IMR-90 (cell line): ENCODE measurements around the gene AZIN2. TPM values are rescaled to one million over a fixed set of nuclear protein-coding genes. Genes with fewer than 3 reads are reported as not detected.

Experiments
- ATAC-seq: fragments of 200-7000 bp; cut with Tn5 transposase; 2 replicates; pipeline ENCODE4 v1.9.1; 2020; ENCODE audit warnings: low read depth, mild to moderate bottlenecking, moderate library complexity
- BruUV-seq: library from RNA; stranded (reverse); fragments of 400-500 nt; replicated peaks from 2 replicates; lab custom pipeline; 2021; lab: Mats Ljungman, UMichigan
- CTCF ChIA-PET: fragments of 300-600 bp; formaldehyde crosslinking; extraction: SDS; loops from one replicate; lab custom pipeline; 2021; ENCODE audit warnings: antibody characterized with exemption; lab: Yijun Ruan, JAX
- POLR2A ChIA-PET: fragments of 300-600 bp; sonication (Branson Sonifier 250); formaldehyde crosslinking; loops from one replicate; lab custom pipeline; 2022; ENCODE audit warnings: antibody characterized with exemption; ENCODE audit not compliant: unreplicated experiment; lab: Charles Lee
- DNase-seq: peaks from one replicate; pipeline ENCODE4 v3.0.0; 2013
- H2AFZ ChIP-seq: replicated peaks from 2 replicates; pipeline ENCODE3; 2013; ENCODE audit warnings: low read length, mild to moderate bottlenecking; ENCODE audit not compliant: poor library complexity
- H2AK5ac ChIP-seq: 2 replicates; pipeline ENCODE4 v1.6.1; 2013; ENCODE audit warnings: low read depth, low read length, inconsistent platforms
- H2AK9ac ChIP-seq: replicated peaks from 2 replicates; pipeline ENCODE3; 2013; ENCODE audit warnings: mild to moderate bottlenecking, low read depth, low read length, moderate library complexity; ENCODE audit not compliant: poor library complexity
- H2BK120ac ChIP-seq: 2 replicates; pipeline ENCODE4 v1.6.1; 2013; ENCODE audit warnings: low read depth, low read length, inconsistent platforms
- H2BK15ac ChIP-seq: 3 replicates; pipeline ENCODE4 v1.6.1; 2013; ENCODE audit warnings: low read depth, low read length, inconsistent platforms
- H2BK20ac ChIP-seq: 2 replicates; pipeline ENCODE4 v1.6.1; 2013; ENCODE audit warnings: low read depth, mild to moderate bottlenecking, inconsistent platforms, low read length, moderate library complexity
- H2BK5ac ChIP-seq: 2 replicates; pipeline ENCODE4 v1.6.1; 2013; ENCODE audit warnings: mild to moderate bottlenecking, low read depth, low read length, inconsistent platforms; ENCODE audit not compliant: poor library complexity, severe bottlenecking
- H3K14ac ChIP-seq: replicated peaks from 2 replicates; pipeline ENCODE4 v1.6.1; 2013; ENCODE audit warnings: low read depth, low read length, inconsistent platforms
- H3K18ac ChIP-seq: 2 replicates; pipeline ENCODE4 v1.6.1; 2013; ENCODE audit warnings: low read depth, low read length, control low read depth
- H3K23ac ChIP-seq: 2 replicates; pipeline ENCODE4 v1.6.1; 2013; ENCODE audit warnings: low read depth, low read length, inconsistent platforms
- H3K27ac ChIP-seq: 2 replicates; pipeline ENCODE4 v1.5.1; 2013; ENCODE audit warnings: mild to moderate bottlenecking, control low read depth, low read length; ENCODE audit not compliant: insufficient read depth
- H3K27me3 ChIP-seq: 2 replicates; pipeline ENCODE4 v1.6.1; 2013; ENCODE audit warnings: low read length; ENCODE audit not compliant: control insufficient read depth, insufficient read depth
- H3K36me3 ChIP-seq: 2 replicates; pipeline ENCODE4 v1.6.1; 2013; ENCODE audit warnings: low read length, mixed read lengths; ENCODE audit not compliant: control insufficient read depth, insufficient read depth
- H3K4ac ChIP-seq: 2 replicates; pipeline ENCODE4 v1.6.1; 2013; ENCODE audit warnings: low read depth, low read length, inconsistent platforms
- H3K4me1 ChIP-seq: 2 replicates; pipeline ENCODE4 v1.6.1; 2013; ENCODE audit warnings: low read length, mixed read lengths; ENCODE audit not compliant: control insufficient read depth, insufficient read depth
- H3K4me2 ChIP-seq: 2 replicates; pipeline ENCODE4 v1.6.1; 2013; ENCODE audit warnings: low read depth, mild to moderate bottlenecking, control low read depth, low read length, moderate library complexity
- H3K4me3 ChIP-seq: 2 replicates; pipeline ENCODE4 v1.5.1; 2013; ENCODE audit warnings: low read depth, mild to moderate bottlenecking, control low read depth, low read length, moderate library complexity; ENCODE audit not compliant: insufficient read depth
- H3K56ac ChIP-seq: 2 replicates; pipeline ENCODE4 v1.6.1; 2013; ENCODE audit warnings: low read length, inconsistent platforms; ENCODE audit not compliant: insufficient read depth; ENCODE audit errors: extremely low read depth
- H3K79me1 ChIP-seq, 2 experiments: 2 replicates each; pipeline ENCODE4 v1.6.1; 2013; ENCODE audit warnings: low read length in 2 of 2, inconsistent platforms in 1 of 2, low read depth in 1 of 2
- H3K9ac ChIP-seq: 2 replicates; pipeline ENCODE4 v1.6.1; 2013; ENCODE audit warnings: low read depth, low read length, control low read depth
- H3K9me1 ChIP-seq: 2 replicates; pipeline ENCODE4 v1.6.1; 2013; ENCODE audit warnings: low read length, inconsistent platforms; ENCODE audit not compliant: insufficient read depth
- H3K9me3 ChIP-seq: 2 replicates; pipeline ENCODE4 v1.6.1; 2013; ENCODE audit warnings: low read length; ENCODE audit not compliant: control insufficient read depth, insufficient read depth
- H4K20me1 ChIP-seq: 2 replicates; pipeline ENCODE4 v1.6.1; 2013; ENCODE audit warnings: low read length, inconsistent platforms; ENCODE audit not compliant: insufficient read depth
- H4K5ac ChIP-seq: 2 replicates; pipeline ENCODE4 v1.6.1; 2013; ENCODE audit warnings: mild to moderate bottlenecking, low read depth, low read length, control low read depth
- H4K8ac ChIP-seq, 2 experiments: 2 replicates each; pipeline ENCODE4 v1.6.1; 2013; ENCODE audit warnings: low read depth in 2 of 2, low read length in 2 of 2, control low read depth in 1 of 2, inconsistent platforms in 1 of 2
- H4K91ac ChIP-seq: 2 replicates; pipeline ENCODE4 v1.6.1; 2013; ENCODE audit warnings: low read depth, low read length, inconsistent platforms; ENCODE audit not compliant: insufficient read depth
- CEBPB ChIP-seq: IDR thresholded peaks from 2 replicates; pipeline ENCODE4 v1.6.1; 2012; ENCODE audit warnings: low read depth, low read length, improper control_type of control experiment
- WGBS, 2 experiments: methylation state at CpG; one replicate each; pipeline versions ENCODE4 v1.1.5 to v1.1.7; 2013; ENCODE audit warnings: missing lambda C conversion rate in 2 of 2; ENCODE audit not compliant: insufficient read length in 1 of 2; ENCODE audit errors: extremely low coverage in 2 of 2; 5-methylcytosine and 5-hydroxymethylcytosine counted together
- dilution Hi-C: fragments of 300-500 bp; cut with HindIII; formaldehyde crosslinking; loops from one replicate; pipeline ENCODE4 v1.14.3; 2018; ENCODE audit warnings: low sequenced_read_pairs; ENCODE audit not compliant: unreplicated experiment
- in situ Hi-C: fragments of 300-500 bp; cut with MboI; formaldehyde crosslinking; loops from 3 replicates; pipeline ENCODE4 v1.14.3; 2019; ENCODE audit warnings: low sequenced_read_pairs, inconsistent platforms, mixed read lengths
- intact Hi-C: fragments of 100-400 bp; cut with micrococcal nuclease; formaldehyde crosslinking; loops from 2 replicates; pipeline ENCODE4 v1.10.0; 2022
- polyA plus RNA-seq, 3 experiments: library from polyadenylated mRNA; depleted of rRNA; stranded (reverse); fragments of >200 nt; gene quantifications; 2 replicates each; pipeline ENCODE4 v1.2.3, GENCODE V29; 2012; ENCODE audit warnings: low replicate concordance in 1 of 3
- total RNA-seq: library from RNA; depleted of rRNA; stranded (reverse); fragments of >200 nt; gene quantifications from 2 replicates; pipeline ENCODE4 v1.2.3, GENCODE V29; 2012

AZIN2 gene
- total and polyA plus RNA-seq, 2 of the 4 experiments (the other 2 are of a cell fraction) = 4.7 to 8.9 TPM

DNA sequence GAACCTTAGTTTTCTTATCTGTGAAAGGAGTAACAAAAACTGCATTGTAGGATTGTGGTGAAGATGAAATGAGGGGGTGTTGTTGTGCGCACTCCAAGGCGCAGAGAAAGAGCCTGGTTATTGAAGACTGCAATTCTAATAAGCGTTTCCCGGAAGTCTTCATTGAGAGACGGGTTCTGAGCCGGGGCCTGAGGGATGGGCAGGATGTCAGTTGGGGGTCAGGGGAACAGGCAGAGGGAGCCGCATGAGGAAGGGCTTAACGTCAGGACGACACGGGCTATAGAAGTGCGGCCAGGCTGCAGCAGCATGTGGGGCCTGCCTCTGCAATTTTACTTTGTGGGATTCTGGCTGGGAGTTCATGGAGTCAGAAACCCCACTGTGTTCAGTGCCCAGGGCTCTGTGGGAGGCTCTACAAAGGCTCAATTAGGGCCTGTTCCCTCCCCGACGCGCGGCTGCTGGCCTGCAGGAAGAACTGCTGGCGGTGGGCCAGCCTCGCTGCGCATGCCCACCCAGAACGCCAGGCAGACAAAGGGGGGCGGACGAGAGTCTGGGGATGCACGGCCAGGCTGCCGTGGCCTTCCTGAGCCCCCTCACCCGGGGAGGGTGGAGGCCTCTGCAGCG lies 80.2 kb downstream of the AZIN2 start:
- Histone ChIP-seq H3K56ac (no peak overlapping the region), H3K9ac (peak overlapping the region; percentile 45), H3K23ac (peak overlapping the region; percentile 90), H3K9me1 (peaks cover 33% of the 10 kb centered on the region), H3K18ac (peak overlapping the region; percentile 24), H4K91ac (peak overlapping the region; percentile 34), H3K27ac (peak overlapping the region; percentile 43), H3K27me3 (no peaks in the 10 kb centered on the region), H3K36me3 (peaks cover 18% of the 10 kb centered on the region), H3K4me1 (peaks cover 24% of the 10 kb centered on the region), H3K4me3 (no peak overlapping the region), H4K5ac (peak overlapping the region; percentile 49), H4K20me1 (no peaks in the 10 kb centered on the region), H3K4ac (peak overlapping the region; percentile 69), H2BK5ac (no peak overlapping the region), H4K8ac (peak overlapping the region; percentile 85 to 89), H2AK9ac (peak overlapping the region; percentile 31), H3K9me3 (no peaks in the 10 kb centered on the region), H3K79me1 (peaks cover 5 to 33% of the 10 kb centered on the region in 2 experiments; a peak in 3 of 4 replicates), H2BK120ac (peak overlapping the region; percentile 75), H2BK20ac (peak overlapping the region; percentile 58; the same call in 1 of the 2 replicates), H3K14ac (0 out of 2 replicates have a peak overlapping the region, but pooled peaks have one; percentile 52), H2BK15ac (peak overlapping the region; percentile 78; the same call in 2 of the 3 replicates), H2AFZ (peak overlapping the region; percentile 78), H2AK5ac (peak overlapping the region; percentile 87), H3K4me2 (no peak overlapping the region)
- ChIA-PET POLR2A (no interaction called here), CTCF (no interaction called here)
- 48% methylated on average over 8 of the region's 25 CpGs; no CpG with 5 or more reads in 1 of the 2 experiments for WGBS, 2 experiments
- DNase-seq (peak; percentile 48), ATAC-seq (peak; percentile 10; the same call in 1 of the 2 replicates)
- in situ Hi-C loops (no loop called here), intact Hi-C loops (no loop called here), dilution Hi-C loops (no loop called here)
- no peak for TF ChIP-seq CEBPB
- BruUV-seq = no TSS peak
